Measurements from ENCODE around the gene GMDS.
"Not testable (repeated sequence)": the region's sequence is repeated elsewhere in the genome, so short reads cannot be mapped to it uniquely, and the experiment has no call there.

GMDS gene

GRCh38 chr6:1751063-1751462 is 494.3 kb downstream of the GMDS start:
- not testable (repeated sequence) for DNase-seq

GRCh38 chr6:1749041-1749440 is 496.4 kb downstream of the GMDS start:
- DNase-seq: no peak

- DNase-seq: no peak
Observed at GRCh38 chr6:1747531-1747930, 497.9 kb downstream of the GMDS start.

- DNase-seq: no peak
Observed at GRCh38 chr6:1747003-1747402, 498.4 kb downstream of the GMDS start.

DNA sequence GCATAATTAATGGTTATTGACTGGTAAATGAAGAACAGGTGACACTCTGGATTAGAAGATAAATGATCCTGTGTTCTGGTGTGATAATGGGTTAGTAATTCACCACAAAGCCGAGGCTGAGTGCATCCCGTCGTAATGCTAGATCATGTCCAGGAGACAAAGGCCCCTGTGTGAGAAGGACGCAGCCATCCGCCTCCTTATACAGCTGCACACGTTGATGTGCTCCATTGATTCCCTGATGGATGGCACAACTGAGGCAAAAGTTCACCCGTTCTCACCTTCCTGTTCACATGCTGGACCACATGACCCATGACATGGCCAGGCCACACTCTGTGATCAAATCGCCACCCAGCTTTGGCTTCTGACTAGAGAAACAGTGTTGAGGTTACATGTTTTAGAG is 499.6 kb downstream of the GMDS start:
- DNase-seq: no peak

GRCh38 chr6:1744543-1744942 is 500.9 kb downstream of the GMDS start:
- DNase-seq: no peak

DNA sequence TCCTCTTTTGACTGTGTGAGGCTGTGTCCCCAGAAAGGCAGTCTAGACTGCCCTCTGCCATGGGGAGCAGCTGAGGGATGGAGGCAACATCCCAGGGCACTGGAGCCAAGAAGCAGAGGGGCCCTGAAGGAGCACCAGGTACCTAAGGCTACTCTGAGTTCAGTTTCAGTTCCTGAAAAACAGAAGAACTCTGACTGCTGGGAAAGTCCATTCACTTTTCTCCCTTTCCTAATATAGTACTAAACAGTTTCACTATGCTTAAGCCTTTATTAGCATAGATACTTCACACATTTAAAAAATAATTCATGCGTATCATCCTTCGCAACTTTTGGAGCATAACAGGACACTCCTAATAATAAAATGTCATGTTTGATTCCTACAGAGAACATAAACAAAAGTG is 505.7 kb downstream of the GMDS start:
- no peak for DNase-seq

DNA sequence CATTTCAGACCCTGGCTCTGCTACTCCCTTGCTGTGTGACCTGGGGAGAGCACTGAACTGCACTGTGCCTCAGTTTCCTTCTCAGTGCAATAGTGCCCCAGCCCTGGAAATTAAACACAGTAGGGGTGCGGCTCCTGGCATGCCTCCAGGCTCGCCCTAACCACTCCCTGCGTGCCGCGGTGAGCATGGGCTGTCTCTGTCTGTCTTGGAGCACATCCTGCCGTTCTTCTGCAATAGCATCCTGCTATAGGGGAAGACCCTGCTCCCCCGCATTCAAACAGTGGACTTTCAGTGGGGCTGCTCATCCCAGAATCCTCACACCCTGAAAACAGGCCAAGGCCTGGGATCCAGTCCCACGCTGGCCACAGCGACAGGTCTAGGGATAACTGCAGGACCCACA is 506.2 kb downstream of the GMDS start:
- DNase-seq: no peak

GRCh38 chr6:1738558-1739081 is 506.8 kb downstream of the GMDS start:
- DNase-seq: no peak

DNA sequence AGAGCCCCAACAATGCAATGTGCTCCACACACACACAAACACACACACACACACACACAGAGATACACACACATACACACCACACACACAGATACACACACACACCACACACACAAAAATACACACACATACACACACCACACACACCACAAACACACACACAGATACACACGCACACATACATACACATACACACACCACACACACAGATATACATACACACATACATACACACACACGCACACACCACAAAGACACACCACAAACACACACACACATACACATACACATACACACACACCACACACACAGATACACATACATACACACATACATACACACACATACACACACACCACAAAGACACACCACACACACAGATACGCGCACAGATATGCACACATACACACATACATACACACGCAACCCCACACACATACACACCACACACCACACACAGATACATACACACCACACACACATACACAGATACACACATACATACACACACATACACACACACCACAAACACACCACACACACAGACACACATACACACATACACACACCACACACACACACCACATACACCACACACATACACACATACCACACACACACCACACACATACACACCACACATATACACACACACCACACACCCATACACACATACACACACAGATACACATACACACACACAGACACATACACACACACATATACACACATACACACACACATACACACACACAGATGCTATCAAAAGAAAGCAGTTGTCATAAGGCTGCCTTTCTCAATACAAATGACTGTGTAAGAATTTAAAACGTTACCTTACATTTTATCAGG is 507.7 kb downstream of the GMDS start:
- DNase-seq: no peak

DNA sequence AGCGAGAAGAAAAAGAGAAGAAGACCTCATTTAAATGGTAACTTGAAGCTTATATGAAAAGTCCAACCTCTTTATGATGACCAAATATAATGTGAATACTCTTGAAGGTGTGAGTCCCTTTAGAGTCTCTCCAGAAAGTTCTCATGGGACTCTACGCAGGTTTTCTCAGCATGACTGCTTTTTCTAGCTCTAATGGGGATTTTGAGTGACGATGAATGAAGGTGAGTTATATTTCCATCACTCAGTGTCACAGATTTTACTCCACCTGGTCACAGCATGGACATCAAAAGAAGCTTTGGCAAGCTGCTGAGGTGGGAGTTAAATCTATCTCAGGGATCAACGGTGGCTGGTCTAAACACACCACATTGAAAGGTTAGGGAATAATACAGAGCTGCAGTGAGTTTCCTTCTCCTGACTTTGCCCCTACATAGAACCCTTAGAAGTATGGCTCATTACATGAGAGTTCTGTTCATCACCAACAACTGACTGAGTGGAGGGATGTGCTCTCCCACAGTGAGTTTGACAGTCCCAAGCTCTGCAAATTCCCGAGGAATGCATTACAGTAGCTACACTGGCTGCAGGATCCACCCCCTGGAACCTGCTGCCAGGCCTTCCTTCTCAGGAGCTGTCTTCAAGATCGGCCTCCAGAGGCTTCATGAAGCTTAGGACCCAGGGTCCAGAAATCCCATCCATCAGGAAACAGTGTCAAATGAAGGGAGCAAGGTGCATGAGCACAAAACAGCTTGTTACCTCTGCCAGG is 508.9 kb downstream of the GMDS start:
- no peak for DNase-seq

DNA sequence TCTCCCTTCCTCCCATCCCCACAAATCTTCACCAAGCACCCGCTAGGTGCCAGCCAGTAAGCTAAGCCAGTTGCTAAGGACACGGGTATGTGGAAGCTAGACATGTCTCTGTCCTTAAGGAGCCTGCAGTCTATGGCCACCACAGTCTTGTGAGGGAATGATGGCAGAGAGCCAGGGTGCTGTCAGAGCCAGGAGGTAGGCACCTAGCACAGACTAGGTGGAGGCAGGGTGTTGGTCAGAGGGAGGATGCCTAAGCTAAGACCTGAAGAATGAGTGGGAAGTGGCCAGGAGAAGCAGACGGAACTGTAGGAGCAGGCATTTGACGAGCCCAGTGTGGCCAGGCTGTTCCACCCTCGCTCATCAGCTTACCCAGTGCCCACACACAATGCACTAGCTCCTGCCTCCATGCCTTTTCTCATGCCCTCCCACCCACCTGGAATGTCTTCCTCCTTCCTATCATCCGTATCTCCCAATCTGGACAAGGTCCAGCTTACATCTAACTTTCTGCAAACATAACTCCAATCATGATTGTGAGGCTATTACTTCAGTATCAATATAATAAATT is 510.1 kb downstream of the GMDS start:
- DNase-seq: no peak

GRCh38 chr6:1730882-1731281 is 514.5 kb downstream of the GMDS start:
- DNase-seq: no peak

- DNase-seq: no peak
Observed at GRCh38 chr6:1729750-1730140, 515.7 kb downstream of the GMDS start.

DNA sequence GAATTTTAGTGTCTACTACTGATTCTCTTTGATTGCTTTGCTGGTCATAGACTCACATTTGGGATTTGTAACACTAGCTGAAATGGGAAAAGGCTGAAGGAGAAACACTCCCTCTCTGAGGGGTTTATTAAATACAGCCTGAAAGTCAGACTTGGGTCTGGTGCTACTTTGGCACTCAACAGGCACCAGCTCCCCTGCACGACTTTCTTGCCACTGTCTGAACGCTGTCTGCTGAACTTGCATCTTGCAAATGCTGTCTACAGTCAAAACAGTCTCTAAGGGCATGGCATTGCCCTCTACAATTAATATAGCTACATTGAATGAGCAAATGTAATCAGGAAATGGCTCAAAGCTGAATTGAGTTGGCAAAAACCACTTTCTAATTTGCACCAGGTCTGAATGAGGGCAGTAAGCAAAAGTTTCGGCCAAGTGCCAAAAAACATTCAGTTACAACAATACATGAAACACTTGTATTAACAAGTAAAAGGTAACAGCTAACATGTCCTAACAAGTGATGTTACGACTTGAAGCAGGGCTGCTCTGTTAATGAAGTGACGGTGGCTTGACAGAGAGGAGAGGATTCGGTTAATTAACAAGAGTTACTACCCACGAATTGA is 516.2 kb downstream of the GMDS start:
- no peak for DNase-seq

- no peak for DNase-seq
Observed at GRCh38 chr6:1726341-1726768, 519.0 kb downstream of the GMDS start.

GRCh38 chr6:1724616-1725015 is 520.8 kb downstream of the GMDS start:
- DNase-seq: no peak

- DNase-seq: no peak
Observed at GRCh38 chr6:1724124-1724523, 521.3 kb downstream of the GMDS start.

- no peak for DNase-seq
Observed at GRCh38 chr6:1722801-1723200, 522.6 kb downstream of the GMDS start.

DNA sequence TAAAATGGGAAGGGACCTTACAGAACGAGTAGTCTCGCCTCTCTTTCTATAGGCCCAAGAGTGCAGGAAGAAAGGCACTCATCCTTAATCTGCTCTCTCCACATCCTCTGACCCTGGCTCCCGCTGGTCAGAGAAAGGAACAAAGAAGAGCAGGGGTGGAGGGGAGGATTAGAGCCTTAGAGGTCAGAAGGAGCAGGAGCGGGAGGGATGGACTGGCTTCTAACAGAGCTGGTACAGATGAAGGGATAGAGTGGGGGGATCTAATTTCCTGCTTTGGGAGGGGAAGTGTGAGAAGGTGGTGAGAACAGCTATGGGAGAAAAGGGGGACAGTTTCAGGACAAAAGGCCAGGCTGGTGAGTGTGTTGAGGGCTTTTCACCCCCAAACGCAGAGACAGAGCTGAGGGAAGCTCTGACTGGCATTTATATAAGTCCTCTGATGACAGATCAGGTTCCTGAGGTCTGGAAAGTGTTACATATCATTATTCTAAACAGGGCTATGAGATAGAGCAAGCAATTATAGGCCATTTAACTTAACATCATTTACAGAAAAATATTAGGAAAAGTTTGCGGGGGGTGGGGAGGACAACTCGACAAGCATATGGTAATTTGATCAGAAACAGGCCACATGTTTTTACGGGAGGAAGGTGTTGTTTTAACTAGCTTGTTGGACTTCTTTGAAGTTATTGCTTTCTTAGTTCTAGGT is 524.6 kb downstream of the GMDS start:
- no peak for DNase-seq

- DNase-seq: no peak
Observed at GRCh38 chr6:1719922-1720321, 525.5 kb downstream of the GMDS start.

Measured in nucleus accumbens (tissue), 56 donors.